ENCODE measurements around the gene FATE1.

DNA sequence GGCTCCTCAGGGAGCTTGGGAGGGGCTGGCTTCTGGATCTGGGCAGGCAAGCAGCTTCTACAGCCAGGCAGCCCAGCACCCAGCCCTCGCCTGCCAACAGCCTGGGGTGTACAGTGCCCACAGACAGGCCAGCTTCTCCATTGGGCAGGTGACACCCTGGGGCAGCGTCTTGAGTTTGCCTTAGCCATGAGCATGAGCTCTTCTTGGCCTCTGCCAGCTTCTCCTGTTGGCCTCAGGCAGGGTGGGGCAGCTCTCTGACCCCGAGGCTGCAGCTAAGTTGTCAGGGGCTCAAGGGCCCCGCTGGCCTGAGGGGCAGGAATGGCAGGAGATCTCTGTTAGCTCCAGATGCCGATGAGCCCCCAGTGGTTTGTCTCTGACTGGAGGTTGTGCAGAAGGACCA lies 10.9 kb downstream of the FATE1 start:
- TF ChIP-seq, protein P1, sequence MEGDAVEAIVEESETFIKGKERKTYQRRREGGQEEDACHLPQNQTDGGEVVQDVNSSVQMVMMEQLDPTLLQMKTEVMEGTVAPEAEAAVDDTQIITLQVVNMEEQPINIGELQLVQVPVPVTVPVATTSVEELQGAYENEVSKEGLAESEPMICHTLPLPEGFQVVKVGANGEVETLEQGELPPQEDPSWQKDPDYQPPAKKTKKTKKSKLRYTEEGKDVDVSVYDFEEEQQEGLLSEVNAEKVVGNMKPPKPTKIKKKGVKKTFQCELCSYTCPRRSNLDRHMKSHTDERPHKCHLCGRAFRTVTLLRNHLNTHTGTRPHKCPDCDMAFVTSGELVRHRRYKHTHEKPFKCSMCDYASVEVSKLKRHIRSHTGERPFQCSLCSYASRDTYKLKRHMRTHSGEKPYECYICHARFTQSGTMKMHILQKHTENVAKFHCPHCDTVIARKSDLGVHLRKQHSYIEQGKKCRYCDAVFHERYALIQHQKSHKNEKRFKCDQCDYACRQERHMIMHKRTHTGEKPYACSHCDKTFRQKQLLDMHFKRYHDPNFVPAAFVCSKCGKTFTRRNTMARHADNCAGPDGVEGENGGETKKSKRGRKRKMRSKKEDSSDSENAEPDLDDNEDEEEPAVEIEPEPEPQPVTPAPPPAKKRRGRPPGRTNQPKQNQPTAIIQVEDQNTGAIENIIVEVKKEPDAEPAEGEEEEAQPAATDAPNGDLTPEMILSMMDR (IDR thresholded peaks at IDR 0.05) = no peak
- no peak for TF ChIP-seq POLR2A (IDR thresholded peaks at IDR 0.05)
